Activated B cell treated with CpG ODN at 0.5 μM for 24 hours (primary cell): Measurements from ENCODE around the gene UBR4. TPM values are rescaled to one million over a fixed set of nuclear protein-coding genes. Genes with fewer than 3 reads are reported as not detected.
"Not testable (repeated sequence)": the region's sequence is repeated elsewhere in the genome, so short reads cannot be mapped to it uniquely, and the experiment has no call there.

Source experiments
- ATAC-seq: fragments of 200-7000 bp; cut with Tn5 transposase; one replicate; pipeline ENCODE4 v1.10.0; 2021; ENCODE audit warnings: low read depth, mild to moderate bottlenecking, moderate library complexity
- CTCF ChIA-PET: fragments of 350-600 bp; sonication (Branson Sonifier 250); formaldehyde crosslinking; loops from one replicate; lab custom pipeline; 2021; ENCODE audit warnings: antibody characterized with exemption; lab: Charles Lee
- POLR2A ChIA-PET: fragments of 350-600 bp; sonication (Branson Sonifier 250); formaldehyde crosslinking; loops from one replicate; lab custom pipeline; 2021; ENCODE audit warnings: antibody characterized with exemption; lab: Charles Lee
- DNase-seq: peaks from one replicate; pipeline ENCODE4 v3.0.0; 2022
- H3K27ac Mint-ChIP-seq: one replicate; pipeline ENCODE4 v1.8.0; 2020; ENCODE audit warnings: mixed read lengths
- H3K27me3 Mint-ChIP-seq: one replicate; pipeline ENCODE4 v1.8.0; 2021; ENCODE audit warnings: mixed read lengths
- H3K36me3 Mint-ChIP-seq: one replicate; pipeline ENCODE4 v1.8.0; 2021; ENCODE audit warnings: low read depth, mixed read lengths
- H3K4me1 Mint-ChIP-seq: one replicate; pipeline ENCODE4 v1.8.0; 2021; ENCODE audit warnings: mixed read lengths
- H3K4me3 Mint-ChIP-seq: one replicate; pipeline ENCODE4 v1.8.0; 2020; ENCODE audit warnings: mild to moderate bottlenecking, mixed read lengths
- H3K9me3 Mint-ChIP-seq: one replicate; pipeline ENCODE4 v1.8.0; 2020; ENCODE audit warnings: mixed read lengths
- CTCF ChIP-seq: fragments of 200-600 bp; IDR thresholded peaks from one replicate; pipeline ENCODE4 v1.8.0; 2022; ENCODE audit warnings: antibody characterized with exemption, mild to moderate bottlenecking
- intact Hi-C: fragments of 100-400 bp; cut with micrococcal nuclease; formaldehyde crosslinking; loops from one replicate; pipeline ENCODE4 v1.15.1; 2024
- total RNA-seq: library from RNA; stranded (reverse); gene quantifications from 2 replicates; pipeline ENCODE4 v1.2.3, GENCODE V29; 2022

The UBR4 gene
- total RNA-seq, 1 donor from 2014 or later, result 262 TPM

- peaks cover 90% of the 10 kb centered on the region for H3K36me3 Mint-ChIP-seq
- intact Hi-C loops, result loop anchor here (2.0 to 5.0 kb wide), 2 partner anchors 59 to 412 kb away; no protein-coding TSS in a partner anchor
Measured at GRCh38 chr1:19239876-19240275, 29.8 kb upstream of the UBR4 start.

GRCh38 chr1:19234224-19234623, 24.2 kb upstream of the UBR4 start:
- H3K9me3 Mint-ChIP-seq, result no peaks in the 10 kb centered on the region
- no peaks in the 10 kb centered on the region for H3K4me1 Mint-ChIP-seq
- peaks cover 87% of the 10 kb centered on the region for H3K36me3 Mint-ChIP-seq
- CTCF ChIA-PET, result no interaction called here
- POLR2A ChIA-PET, result interaction anchor here (1.4 kb wide), 1 partner anchor 17 kb away, joined by 5 read pairs; the partner anchor contains the start of genes EMC1 and MRTO4
- H3K27me3 Mint-ChIP-seq, result no peaks in the 10 kb centered on the region
- intact Hi-C loops, result no loop called here
- ATAC-seq, result no peak
- TF ChIP-seq CTCF, result no peak
- H3K4me3 Mint-ChIP-seq, result no peak overlapping the region
- no peak for DNase-seq
- H3K27ac Mint-ChIP-seq, result no peak overlapping the region

More at GRCh38 chr1:19239876-19240275, 29.8 kb upstream of the UBR4 start:
- ChIA-PET POLR2A (interaction anchor here (0.6 kb wide), 1 partner anchor 782 kb away, joined by 3 read pairs; no protein-coding TSS in a partner anchor), CTCF (interaction anchor here (2.2 to 2.7 kb wide), 3 partner anchors 9 to 356 kb away, joined by 6 to 10 read pairs (median 8); partner anchors contain the start of genes EMC1 and MRTO4)
- ATAC-seq (no peak), DNase-seq (no peak)
- Mint-ChIP-seq H3K4me3 (no peak overlapping the region), H3K27ac (no peak overlapping the region), H3K4me1 (no peaks in the 10 kb centered on the region), H3K9me3 (no peaks in the 10 kb centered on the region), H3K27me3 (no peaks in the 10 kb centered on the region)
- TF ChIP-seq CTCF, result no peak

GRCh38 chr1:19232524-19232846, 22.4 kb upstream of the UBR4 start:
- POLR2A ChIA-PET, result no interaction called here
- Mint-ChIP-seq H3K9me3 (no peaks in the 10 kb centered on the region), H3K4me1 (no peaks in the 10 kb centered on the region), H3K4me3 (no peak overlapping the region), H3K27me3 (no peaks in the 10 kb centered on the region), H3K36me3 (peaks cover 84% of the 10 kb centered on the region), H3K27ac (no peak overlapping the region)
- intact Hi-C loops, result no loop called here
- CTCF ChIA-PET, result no interaction called here
- no peak for TF ChIP-seq CTCF
- no peak for ATAC-seq
- DNase-seq, result no peak

GRCh38 chr1:19231736-19232523, 21.9 kb upstream of the UBR4 start:
- DNase-seq, H3K27ac Mint-ChIP-seq, H3K9me3 Mint-ChIP-seq, H3K27me3 Mint-ChIP-seq, ATAC-seq, H3K4me1 Mint-ChIP-seq, POLR2A ChIA-PET, H3K4me3 Mint-ChIP-seq, intact Hi-C loops: not testable (repeated sequence)
- CTCF ChIA-PET, result interaction anchor here (0.6 kb wide), 1 partner anchor 337 kb away, joined by 5 read pairs; no protein-coding TSS in a partner anchor
- peaks cover 84% of the 10 kb centered on the region for H3K36me3 Mint-ChIP-seq

- intact Hi-C loops, result no loop called here
- DNase-seq (no peak), ATAC-seq (no peak)
- Mint-ChIP-seq H3K4me1 (no peaks in the 10 kb centered on the region), H3K27ac (no peak overlapping the region), H3K4me3 (no peak overlapping the region), H3K9me3 (no peaks in the 10 kb centered on the region), H3K27me3 (no peaks in the 10 kb centered on the region), H3K36me3 (peaks cover 90% of the 10 kb centered on the region)
- no peak for TF ChIP-seq CTCF
- POLR2A ChIA-PET, result no interaction called here
- CTCF ChIA-PET, result no interaction called here
Measured at GRCh38 chr1:19229828-19230325, 19.8 kb upstream of the UBR4 start.
